ENCODE results near the gene KSR1. TPM values are rescaled to one million over a fixed set of nuclear protein-coding genes. Genes with fewer than 3 reads are reported as not detected.
"Not testable (repeated sequence)": the region's sequence is repeated elsewhere in the genome, so short reads cannot be mapped to it uniquely, and the experiment has no call there.

The KSR1 gene
- total RNA-seq, 1 donor from 2014 or later = 13.6 TPM

GRCh38 chr17:27465875-27466274 is 9.6 kb downstream of the KSR1 start:
- DNase-seq (ENCODE audit: low spot score); intact Hi-C loops (cut with DNase I): not testable (repeated sequence)

- intact Hi-C loops (cut with DNase I) = no loop called here
- DNase-seq (ENCODE audit: low spot score) = no peak
These were observed 10.1 kb downstream of the KSR1 start for GRCh38 chr17:27466376-27466742.

GRCh38 chr17:27466743-27467375 is 10.6 kb downstream of the KSR1 start:
- intact Hi-C loops (cut with DNase I) = no loop called here
- no peak for DNase-seq (ENCODE audit: low spot score)

GRCh38 chr17:27469256-27469655 is 13.0 kb downstream of the KSR1 start:
- intact Hi-C loops (cut with DNase I) = no loop called here
- no peak for DNase-seq (ENCODE audit: low spot score)

- intact Hi-C loops (cut with DNase I) = no loop called here
- no peak for DNase-seq (ENCODE audit: low spot score)
These were observed 15.3 kb downstream of the KSR1 start for GRCh38 chr17:27471321-27472269.

- no peak for DNase-seq (ENCODE audit: low spot score)
- intact Hi-C loops (cut with DNase I) = no loop called here
These were observed 17.0 kb downstream of the KSR1 start for GRCh38 chr17:27473190-27473747.

GRCh38 chr17:27473748-27474609 is 17.7 kb downstream of the KSR1 start:
- intact Hi-C loops (cut with DNase I) = no loop called here
- no peak for DNase-seq (ENCODE audit: low spot score)

GRCh38 chr17:27475070-27475673 is 18.9 kb downstream of the KSR1 start:
- no peak for DNase-seq (ENCODE audit: low spot score)
- intact Hi-C loops (cut with DNase I) = no loop called here

- intact Hi-C loops (cut with DNase I) = no loop called here
- no peak for DNase-seq (ENCODE audit: low spot score)
These were observed 20.0 kb downstream of the KSR1 start for GRCh38 chr17:27475981-27476895.

GRCh38 chr17:27477050-27477888 is 21.0 kb downstream of the KSR1 start:
- no peak for DNase-seq (ENCODE audit: low spot score)

GRCh38 chr17:27477971-27478684 is 21.9 kb downstream of the KSR1 start:
- intact Hi-C loops (cut with DNase I) = no loop called here
- DNase-seq (ENCODE audit: low spot score) = no peak

More at GRCh38 chr17:27477050-27477888, 21.0 kb downstream of the KSR1 start:
- intact Hi-C loops (cut with DNase I) = no loop called here

- intact Hi-C loops (cut with DNase I) = no loop called here
- no peak for DNase-seq (ENCODE audit: low spot score)
These were observed 22.8 kb downstream of the KSR1 start for GRCh38 chr17:27478901-27479538.

- intact Hi-C loops (cut with DNase I) = no loop called here
- no peak for DNase-seq (ENCODE audit: low spot score)
These were observed 23.6 kb downstream of the KSR1 start for GRCh38 chr17:27479838-27480237.

- intact Hi-C loops (cut with DNase I) = no loop called here
- no peak for DNase-seq (ENCODE audit: low spot score)
These were observed 24.5 kb downstream of the KSR1 start for GRCh38 chr17:27480699-27481098.

- no peak for DNase-seq (ENCODE audit: low spot score)
- intact Hi-C loops (cut with DNase I) = no loop called here
These were observed 25.1 kb downstream of the KSR1 start for GRCh38 chr17:27481327-27481726.

- intact Hi-C loops (cut with DNase I) = no loop called here
- no peak for DNase-seq (ENCODE audit: low spot score)
These were observed 28.9 kb downstream of the KSR1 start for GRCh38 chr17:27485125-27485524.

Measured in cardiac septum (tissue), 1 donor.